HG03097 (cell line): ENCODE measurements around the gene RFTN1.

Experiments used
- ATAC-seq: cut with Tn5 transposase; IDR thresholded peaks from one replicate; pipeline ENCODE4 v1.9.1; 2021; ENCODE audit not compliant: unreplicated experiment, low FRiP score

Gene RFTN1

DNA sequence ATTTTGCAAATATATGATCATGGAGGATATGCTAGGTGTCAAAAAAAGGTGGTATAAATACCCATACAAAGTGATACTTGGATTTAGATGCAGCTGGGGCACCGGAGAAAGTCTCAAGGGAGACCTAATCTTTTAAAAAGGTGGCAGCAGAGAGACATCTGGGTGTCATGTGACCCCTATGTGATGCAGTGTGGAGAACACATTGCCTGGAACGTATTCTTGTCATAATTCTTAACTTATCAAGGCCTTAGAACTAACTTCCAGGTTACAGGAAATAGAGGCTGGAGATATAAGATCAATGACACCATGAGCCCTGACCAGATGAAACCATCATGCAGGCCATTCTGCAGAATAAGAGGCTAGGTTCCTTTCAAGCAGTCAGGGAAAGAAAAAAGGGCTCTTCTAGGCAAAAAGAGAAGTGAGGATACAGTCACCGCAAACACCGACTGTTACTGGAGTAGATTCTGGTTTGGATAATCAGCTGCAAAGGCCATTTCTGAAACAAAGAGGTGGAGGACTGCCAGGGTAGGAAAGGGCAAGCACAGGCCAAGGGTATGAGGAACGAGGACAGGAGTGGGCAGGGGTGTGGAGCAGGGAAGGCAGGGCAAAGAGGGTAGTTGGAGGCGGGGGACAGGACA is 147.9 kb downstream of the RFTN1 start:
- no peak for ATAC-seq

DNA sequence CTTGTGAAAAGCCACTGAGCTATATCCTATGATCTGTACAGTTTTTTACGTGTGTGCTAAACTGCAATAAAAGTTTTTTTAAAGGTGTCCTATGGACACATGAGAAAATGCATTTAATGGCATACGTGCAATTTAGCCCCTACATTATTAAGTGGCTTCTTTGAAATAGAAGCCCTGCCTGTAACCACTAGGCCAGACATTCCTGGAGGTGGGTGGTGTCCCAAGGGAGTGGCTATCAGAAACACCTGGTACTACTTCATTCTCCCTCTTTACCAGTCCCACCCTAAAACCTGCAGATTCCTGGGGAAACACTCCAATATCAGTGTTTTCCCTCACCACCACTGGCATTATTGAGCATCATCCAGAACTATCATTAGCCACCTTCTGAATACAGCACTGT is 148.5 kb downstream of the RFTN1 start:
- ATAC-seq, result no peak

DNA sequence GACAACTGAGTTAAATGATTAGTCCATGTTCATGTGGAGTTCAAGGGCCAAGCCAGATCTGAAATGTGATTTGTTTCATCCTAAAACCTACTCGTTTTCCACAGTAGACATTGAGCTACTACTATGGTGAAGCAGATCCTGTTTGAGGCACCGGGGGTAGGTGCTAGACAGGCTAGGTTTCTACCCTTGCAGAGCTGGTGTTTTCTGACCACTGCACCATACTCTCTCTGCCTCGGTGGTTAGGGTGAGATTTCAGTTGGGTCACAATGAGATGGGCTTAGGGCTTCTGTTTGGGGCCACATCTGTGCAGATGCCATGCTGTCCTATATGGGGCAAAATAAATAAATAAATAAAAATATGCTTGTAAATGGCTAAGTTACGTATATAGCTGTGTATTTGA is 149.2 kb downstream of the RFTN1 start:
- ATAC-seq, result no peak

DNA sequence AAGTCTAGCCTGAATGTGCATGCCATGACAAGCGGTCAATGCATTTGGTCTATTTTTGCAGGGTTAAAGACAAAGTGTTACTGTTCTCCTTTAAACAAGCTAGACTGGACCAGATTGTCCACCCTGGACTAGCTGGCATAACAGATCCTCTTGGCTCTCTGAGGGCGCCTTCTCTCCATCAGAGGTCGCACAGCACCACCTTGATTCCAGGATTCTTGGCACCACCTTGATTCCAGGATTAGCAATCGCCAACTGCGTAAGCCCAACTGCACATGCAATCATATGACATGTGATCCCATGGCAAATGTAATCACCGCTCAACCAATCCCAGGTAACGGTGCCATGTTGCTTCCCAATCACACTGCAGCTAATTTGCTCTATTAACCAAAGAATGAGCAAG is 149.9 kb downstream of the RFTN1 start:
- no peak for ATAC-seq

DNA sequence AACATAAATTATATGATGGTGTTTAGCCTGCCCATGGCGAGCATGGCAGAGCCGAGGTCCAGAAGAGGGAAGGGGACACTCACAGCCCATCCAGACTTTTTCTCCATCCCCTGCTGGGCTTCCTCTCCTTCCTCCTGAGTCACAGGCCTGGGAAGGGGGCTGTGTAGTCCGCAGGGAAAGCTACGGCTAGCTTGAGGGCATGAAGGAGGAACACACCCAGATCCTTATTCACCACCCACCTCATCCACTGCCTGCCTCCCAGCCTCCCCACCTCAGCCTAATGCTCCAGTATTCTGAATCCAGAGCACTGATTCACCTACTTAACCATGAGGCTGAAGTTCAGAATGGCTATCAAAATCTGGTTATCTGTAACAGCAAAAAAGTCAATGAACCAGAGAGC is 150.7 kb downstream of the RFTN1 start:
- ATAC-seq, result no peak

DNA sequence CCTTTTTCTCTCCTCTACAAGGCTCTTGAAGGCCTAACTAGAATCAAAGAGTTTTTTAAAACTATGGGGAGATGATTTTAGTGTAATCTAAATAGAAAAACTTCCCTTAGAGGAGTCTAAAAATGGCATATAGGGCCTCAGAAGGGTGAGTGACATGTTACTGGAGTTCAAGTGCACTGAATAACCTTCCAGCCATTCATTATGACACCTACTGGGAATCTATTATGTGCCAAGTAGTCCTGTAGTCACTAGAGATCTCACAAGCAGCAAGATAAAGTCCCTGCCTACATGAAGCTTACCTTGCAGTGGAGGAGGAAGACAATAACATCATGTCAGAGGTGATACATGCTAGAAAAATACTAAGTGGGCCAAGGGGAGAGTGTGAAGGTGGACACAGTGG is 152.4 kb downstream of the RFTN1 start:
- no peak for ATAC-seq

DNA sequence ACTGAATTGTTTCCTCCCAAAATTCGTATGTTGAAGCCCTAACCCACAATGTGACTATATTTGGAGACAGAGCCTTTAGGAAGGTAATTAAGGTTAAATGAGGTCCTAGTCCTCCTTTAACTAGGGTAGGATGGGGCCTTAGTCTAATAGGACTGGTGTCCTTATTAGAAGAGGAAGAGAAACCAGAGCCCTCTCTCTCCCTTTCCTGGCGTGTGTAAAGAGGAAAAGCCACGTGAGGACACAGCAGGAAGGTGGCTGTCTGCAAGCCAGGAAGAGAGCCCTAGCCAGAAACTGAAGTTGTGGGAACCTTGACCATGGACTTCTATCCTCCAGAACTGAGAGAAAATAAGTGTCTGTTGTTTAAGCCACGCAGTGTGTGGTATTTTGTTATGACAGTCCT is 154.2 kb downstream of the RFTN1 start:
- no peak for ATAC-seq

DNA sequence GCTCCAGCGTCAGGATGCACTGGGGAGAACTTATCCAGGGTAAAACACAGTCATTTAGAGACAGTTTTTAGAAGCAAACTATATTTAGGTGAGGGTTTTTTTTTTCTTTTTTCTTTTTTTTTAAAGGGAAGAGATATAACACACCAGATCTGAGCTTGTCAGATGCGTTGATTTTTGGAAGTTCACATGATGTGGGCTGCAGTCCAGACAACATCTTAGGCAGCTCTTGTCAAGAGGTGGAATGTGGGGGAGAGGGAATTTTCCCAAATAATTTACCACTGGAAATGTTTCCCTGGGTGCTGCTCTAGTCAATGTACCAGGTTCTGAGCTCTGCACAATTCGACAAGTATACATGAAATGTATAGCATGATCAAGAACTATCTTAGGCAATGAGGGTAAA is 155.2 kb downstream of the RFTN1 start:
- ATAC-seq, result no peak

DNA sequence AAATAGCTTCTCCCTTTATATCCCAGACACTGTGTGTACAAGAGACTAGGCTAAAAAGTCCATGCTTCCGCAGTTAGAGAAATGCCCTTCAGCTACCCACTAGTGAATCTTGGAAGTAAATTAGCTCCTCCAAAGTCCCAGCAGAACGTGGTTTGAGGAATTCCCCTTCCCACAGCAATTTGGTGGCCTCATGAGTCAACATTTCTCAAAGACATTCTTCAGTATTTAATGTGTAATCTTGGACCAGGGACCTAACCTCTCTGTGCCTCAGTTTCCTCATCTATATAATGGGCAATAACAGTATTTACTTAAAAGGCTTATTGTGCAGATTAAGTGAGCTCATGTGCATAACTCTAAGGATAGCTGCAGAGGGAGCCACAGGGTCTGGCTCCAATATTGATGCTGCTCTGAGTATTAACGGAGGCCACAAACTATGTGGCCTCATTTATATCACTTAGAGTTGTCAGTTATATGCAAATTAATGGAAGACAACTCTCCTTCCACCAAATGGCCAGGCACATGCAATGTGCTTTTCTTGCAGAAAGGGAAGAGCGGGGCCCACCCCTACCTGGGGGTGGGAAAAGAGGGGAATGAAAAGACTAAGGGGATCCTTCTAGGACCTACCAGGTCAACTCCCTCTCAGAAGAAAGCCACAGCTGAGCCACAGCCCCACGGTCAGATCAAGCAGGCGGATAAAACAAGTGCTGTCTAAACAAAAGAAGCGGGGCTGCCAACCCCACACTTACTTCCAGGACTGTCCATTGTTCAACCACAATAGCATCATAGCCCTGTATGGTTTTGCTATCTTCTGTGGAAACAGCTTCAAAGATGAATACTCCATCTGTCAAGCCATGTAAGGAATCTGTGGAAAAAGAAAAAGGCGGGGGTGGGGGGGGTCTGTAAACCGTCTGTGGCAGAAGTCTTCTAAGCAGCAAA is 156.0 kb downstream of the RFTN1 start:
- ATAC-seq, result no peak

DNA sequence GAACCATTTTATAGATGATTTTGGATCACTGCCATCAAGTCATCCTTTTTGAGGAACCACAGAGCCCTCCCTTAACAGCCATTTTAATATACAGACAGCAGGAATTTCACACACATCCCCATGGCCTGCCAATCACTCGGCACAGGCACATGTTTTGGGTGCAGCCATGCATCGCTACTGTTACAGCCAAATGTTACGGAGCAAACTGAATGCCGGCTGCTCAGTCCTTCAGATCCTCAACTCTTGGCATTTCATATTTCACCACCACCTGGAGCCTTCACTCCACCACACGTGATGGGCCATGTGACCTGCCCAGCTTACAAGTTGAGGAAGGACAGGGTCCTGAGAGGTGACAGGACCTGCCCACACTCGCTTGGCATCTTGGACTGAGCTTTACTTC is 157.7 kb downstream of the RFTN1 start:
- no peak for ATAC-seq

DNA sequence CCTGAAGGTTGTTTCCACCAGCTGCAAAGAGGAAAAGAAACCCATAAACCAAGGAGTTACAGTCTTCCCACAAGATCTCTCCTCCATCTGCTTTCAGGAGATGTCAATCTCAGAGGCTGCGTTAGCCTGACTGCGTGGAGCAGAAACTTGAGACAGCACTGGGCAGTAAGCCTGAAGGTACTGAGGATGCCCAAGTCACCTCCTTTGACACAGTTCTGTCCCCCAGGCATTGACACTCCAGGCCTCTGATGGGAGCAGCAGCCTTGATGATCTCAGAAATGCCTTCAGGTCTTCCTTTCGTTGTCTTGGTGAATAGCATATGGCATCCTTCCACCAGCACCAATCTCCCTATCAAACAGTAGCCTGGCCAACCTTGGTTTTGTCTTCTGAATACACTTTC is 159.2 kb downstream of the RFTN1 start:
- no peak for ATAC-seq

DNA sequence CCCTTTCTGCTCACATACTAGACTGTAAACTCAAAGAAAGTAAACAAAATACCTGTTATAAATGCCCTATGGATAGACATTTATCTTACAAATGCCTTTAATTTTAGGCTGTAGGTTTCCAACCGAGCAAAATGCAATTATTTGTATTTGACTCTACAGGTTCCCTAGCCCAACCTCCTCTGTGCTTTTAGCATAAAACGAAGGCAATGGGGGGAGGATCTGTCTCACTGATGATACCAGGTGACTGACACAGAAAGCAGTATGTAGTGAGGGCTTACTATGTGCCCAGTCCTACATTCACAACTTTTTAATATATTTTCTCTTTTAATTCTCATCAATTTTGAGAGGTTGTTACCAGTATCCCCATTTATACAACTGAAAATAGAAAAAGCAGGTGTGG is 161.1 kb downstream of the RFTN1 start:
- ATAC-seq, result no peak

DNA sequence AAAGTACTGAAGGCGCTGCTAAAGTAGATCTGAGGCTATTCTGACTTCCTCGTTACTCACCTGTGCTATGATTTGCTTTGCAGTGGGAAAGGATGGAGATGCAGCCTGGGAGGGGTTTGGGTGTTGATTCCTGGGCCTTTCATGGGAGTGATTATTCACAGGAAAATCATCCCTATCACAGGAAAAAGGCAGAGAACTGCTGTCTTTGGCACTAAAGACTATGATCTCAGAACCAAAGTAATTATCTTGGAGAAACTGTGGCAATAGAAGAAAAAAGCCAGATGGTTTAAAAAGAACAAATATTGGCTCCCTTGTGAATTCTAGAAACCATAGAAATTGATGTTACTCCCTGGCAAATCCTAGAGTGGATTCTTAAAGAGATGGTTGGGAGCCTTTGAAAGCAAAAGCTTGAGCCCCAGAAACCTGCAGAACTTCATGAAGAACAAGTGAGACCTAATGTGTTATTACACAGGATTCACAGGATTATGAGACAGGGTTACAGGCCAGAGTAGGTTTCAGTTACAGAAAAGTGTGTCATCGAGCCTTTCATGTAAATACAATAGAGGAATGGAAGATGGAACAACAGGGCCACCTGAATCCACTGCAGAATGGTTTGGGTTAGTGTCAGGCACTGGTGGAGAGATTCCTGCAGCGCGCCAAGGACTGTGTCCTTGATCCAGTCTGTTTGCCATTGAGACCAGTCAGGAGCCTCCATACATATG is 162.7 kb downstream of the RFTN1 start:
- no peak for ATAC-seq

DNA sequence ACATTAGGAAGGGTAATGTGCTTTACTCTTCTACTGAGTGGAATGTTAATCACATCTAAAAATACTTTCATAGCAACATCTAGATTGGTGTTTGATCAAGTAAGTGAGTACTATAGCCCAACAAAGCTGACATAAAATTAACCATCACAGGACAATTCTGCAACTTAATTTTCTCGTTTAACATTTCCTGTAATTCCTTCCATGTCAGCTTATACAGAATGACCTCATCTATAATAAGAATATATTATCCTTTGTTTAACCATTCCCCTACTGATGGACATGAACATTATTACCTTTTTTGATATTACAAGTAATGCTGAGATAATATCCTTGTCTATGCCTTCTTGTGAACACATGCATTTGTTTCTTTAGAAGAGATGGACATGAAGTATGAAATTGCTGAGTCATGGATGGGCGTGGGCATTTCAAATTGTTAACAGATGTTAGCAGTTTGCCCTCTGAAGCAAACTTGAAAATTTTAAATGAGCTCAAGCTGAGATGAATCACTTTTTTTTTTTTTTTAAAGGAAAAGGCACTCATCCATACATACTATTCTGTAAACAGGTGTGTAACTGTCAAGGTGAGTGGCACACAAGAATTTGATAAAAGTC is 163.4 kb downstream of the RFTN1 start:
- ATAC-seq, result no peak

DNA sequence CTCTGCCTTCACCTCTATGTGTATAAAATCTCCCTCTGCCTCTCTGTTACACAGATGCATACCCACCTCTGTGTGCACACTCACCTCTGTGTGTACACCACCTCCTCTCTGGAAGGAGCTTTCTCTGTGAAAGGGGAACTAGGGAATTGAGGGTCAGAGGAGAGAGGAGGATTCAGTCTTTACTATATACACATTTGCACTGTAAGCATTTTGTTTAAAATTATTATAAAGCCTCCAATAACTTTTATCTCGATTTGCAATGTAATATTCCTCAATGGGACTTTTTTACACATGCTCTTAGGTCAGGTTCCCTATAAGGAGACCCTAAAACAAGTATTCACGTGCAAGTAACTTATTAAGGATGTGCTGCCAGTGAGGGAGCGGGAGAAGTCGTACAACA is 166.0 kb downstream of the RFTN1 start:
- ATAC-seq, result no peak

DNA sequence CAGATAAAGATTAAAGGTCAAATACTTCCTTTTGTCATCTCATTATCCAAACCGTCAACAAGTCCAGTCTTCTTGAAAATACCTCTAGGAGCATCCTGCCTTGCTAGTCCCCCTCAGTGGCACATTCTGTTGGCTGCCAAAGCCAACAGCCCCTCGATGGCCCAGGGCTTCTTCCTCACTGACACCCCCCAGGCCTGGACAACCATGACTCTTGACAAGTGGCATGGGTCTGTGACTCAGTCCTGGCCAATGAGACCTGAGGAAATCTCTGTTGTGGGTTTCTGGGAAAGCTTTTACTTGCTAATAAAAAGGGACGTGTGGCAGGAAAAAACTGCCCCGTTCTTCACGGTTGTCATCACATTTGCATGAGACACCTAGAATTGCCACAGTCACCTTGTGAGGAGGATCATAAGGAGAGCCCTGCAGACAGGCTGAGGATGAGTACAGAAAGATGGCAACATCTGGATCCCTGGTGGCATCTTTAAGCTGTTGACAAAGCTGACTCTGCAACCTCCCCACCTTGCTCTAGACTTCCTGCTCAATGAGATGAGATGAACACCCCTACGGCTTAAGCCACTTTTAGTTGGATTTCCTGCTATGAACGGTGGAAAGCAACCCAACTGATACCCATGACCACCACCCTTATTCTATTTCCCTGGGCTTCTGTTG is 167.0 kb downstream of the RFTN1 start:
- no peak for ATAC-seq

DNA sequence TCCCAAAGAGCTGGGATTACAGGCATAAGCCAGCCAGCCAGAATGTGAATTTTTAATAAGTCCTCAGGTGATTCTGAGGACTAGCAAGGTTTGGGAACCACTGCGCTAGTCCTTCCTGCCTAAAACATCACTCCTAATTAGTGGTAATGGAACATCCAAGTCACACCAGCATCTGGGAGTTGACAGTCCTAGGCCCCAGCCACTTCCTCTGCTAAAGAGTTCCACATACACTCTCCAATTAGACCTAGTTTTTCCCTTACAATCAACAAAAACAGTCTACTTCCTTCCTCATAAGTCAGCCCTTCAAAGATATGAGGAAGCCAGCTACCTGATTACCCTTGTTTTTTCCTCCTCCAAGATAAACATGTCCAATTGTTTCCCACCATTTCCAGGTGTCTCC is 170.4 kb downstream of the RFTN1 start:
- no peak for ATAC-seq

DNA sequence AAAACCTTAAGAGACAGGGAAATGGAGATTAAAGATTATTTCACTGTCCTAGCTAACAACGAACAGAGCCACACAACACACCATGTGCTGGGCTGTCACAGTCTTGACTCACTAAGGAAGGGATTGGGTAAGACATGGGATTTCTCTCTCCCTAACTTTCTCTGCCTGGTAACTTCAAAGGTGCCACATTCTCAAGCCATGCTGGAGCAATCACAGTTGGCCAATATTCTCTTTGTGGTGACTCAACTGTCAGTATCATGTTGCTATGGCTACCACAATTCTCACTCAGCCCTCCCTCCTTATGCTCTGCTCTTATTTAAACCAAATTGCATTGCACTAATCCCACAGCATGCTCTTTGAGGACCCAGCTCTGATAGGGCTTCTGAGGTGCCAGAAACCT is 174.5 kb downstream of the RFTN1 start:
- ATAC-seq, result no peak

DNA sequence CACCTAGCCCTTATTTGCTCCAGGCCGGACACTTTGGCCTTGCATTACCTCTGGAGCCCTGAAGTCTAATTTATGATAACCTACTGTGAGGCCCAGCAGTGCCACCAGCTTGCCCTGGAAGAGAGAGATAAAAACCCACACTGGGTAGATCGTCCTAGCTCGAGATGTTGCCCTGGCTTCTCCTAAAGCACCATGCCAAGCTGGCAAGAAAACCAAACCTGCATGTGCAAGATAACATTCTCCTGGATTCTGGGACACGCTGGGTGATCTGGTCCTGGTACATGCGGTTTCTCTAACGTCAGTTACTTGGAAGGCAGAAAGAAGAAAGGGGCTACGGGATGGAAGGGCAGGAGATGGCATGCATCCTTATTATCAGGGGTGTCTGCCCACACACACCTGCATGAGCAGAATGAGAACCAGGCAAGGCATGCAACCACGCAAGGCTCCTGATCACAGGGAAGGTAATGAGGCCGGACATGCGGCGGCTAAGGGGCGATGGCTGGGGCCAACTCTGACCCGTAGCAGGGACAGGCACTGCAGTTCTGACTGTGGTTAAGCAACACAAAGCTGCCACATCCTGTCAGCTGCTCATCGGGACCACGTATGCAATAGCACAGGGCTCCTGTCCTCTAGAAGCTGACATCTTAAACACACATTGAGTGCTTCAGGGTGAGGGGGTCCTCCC is 175.5 kb downstream of the RFTN1 start:
- peak; percentile 92 for ATAC-seq

DNA sequence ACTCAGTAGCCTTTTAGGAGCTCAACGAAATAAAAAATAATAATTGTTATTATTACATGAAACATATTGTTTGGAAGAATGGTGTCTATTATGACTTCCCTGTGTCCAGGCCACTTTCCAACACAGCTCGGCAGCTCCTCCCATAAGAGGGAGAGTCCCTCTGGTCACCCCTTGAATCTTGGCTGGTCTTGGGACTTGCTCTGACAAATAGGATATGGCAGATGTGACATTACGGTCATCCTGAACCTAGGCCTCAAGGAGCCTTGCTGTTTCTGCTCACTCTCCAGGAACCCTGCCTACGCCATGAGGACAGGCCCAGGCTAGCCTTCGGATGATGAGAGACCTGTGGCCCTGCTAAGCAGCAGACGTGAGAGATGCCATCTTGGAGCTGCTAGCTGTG is 176.7 kb downstream of the RFTN1 start:
- ATAC-seq, result no peak
